Activated gamma-delta T cell (primary cell): Measurements from ENCODE around the gene ASAP2.

Experiments used
- DNase-seq: peaks from one replicate; lab custom pipeline; 2025; lab: John Stamatoyannopoulos, UW

Gene ASAP2

GRCh38 chr2:9275399-9275798 lies 68.8 kb downstream of the ASAP2 start:
- no peak for DNase-seq

- DNase-seq: no peak
These were observed 69.5 kb downstream of the ASAP2 start for GRCh38 chr2:9276074-9276473.

GRCh38 chr2:9276901-9277451 lies 70.4 kb downstream of the ASAP2 start:
- no peak for DNase-seq

GRCh38 chr2:9278439-9278838 lies 71.8 kb downstream of the ASAP2 start:
- no peak for DNase-seq

- no peak for DNase-seq
These were observed 72.8 kb downstream of the ASAP2 start for GRCh38 chr2:9279426-9279825.

- DNase-seq: no peak
These were observed 73.6 kb downstream of the ASAP2 start for GRCh38 chr2:9280224-9280623.

- DNase-seq: no peak
These were observed 74.5 kb downstream of the ASAP2 start for GRCh38 chr2:9281145-9281544.

GRCh38 chr2:9282128-9283112 lies 75.8 kb downstream of the ASAP2 start:
- no peak for DNase-seq

- no peak for DNase-seq
These were observed 78.1 kb downstream of the ASAP2 start for GRCh38 chr2:9284521-9285297.

GRCh38 chr2:9285385-9285920 lies 78.8 kb downstream of the ASAP2 start:
- DNase-seq: no peak

GRCh38 chr2:9285921-9286320 lies 79.3 kb downstream of the ASAP2 start:
- DNase-seq: no peak

GRCh38 chr2:9286554-9287399 lies 80.2 kb downstream of the ASAP2 start:
- no peak for DNase-seq

GRCh38 chr2:9287400-9288045 lies 80.9 kb downstream of the ASAP2 start:
- DNase-seq: no peak

- no peak for DNase-seq
These were observed 81.6 kb downstream of the ASAP2 start for GRCh38 chr2:9288233-9288632.

- DNase-seq: no peak
These were observed 82.2 kb downstream of the ASAP2 start for GRCh38 chr2:9288681-9289338.

GRCh38 chr2:9291331-9291730 lies 84.7 kb downstream of the ASAP2 start:
- no peak for DNase-seq

- no peak for DNase-seq
These were observed 85.3 kb downstream of the ASAP2 start for GRCh38 chr2:9291866-9292265.

GRCh38 chr2:9292426-9292825 lies 85.8 kb downstream of the ASAP2 start:
- no peak for DNase-seq

- DNase-seq: no peak
These were observed 88.2 kb downstream of the ASAP2 start for GRCh38 chr2:9294764-9295163.

GRCh38 chr2:9296559-9296958 lies 89.9 kb downstream of the ASAP2 start:
- no peak for DNase-seq
